ENCODE data around the gene GALNT14. TPM values are rescaled to one million over a fixed set of nuclear protein-coding genes. Genes with fewer than 3 reads are reported as not detected.

The GALNT14 gene
- total RNA-seq, 1 experiment from 2014 or later, result 6.0 TPM

DNA sequence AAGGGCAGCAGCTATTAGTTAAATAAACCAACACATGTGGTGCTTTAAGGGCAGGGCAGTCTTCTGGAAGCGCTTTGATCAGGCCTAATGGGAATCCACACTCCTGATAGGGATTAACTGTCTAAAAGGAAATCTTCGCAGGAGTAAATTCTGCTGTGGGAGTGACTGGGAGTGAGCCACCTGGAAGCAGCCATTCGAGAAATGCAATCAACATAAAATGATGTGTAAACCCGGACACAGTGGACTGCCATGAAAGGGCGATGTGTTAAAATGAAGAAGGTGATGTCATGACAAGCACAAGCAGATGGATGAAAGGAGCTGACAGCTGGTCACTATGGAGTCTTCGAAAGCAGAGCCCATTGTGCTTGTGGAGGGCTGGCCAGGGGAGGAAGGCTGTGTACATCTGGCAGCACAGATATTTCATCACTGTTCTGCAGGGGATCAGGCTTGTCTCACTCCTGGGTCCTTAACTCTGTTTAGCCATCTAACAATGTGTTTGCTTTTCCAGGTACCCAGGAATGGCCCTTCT is 24.8 kb upstream of the GALNT14 start (continued):
- TF ChIP-seq, protein P1, sequence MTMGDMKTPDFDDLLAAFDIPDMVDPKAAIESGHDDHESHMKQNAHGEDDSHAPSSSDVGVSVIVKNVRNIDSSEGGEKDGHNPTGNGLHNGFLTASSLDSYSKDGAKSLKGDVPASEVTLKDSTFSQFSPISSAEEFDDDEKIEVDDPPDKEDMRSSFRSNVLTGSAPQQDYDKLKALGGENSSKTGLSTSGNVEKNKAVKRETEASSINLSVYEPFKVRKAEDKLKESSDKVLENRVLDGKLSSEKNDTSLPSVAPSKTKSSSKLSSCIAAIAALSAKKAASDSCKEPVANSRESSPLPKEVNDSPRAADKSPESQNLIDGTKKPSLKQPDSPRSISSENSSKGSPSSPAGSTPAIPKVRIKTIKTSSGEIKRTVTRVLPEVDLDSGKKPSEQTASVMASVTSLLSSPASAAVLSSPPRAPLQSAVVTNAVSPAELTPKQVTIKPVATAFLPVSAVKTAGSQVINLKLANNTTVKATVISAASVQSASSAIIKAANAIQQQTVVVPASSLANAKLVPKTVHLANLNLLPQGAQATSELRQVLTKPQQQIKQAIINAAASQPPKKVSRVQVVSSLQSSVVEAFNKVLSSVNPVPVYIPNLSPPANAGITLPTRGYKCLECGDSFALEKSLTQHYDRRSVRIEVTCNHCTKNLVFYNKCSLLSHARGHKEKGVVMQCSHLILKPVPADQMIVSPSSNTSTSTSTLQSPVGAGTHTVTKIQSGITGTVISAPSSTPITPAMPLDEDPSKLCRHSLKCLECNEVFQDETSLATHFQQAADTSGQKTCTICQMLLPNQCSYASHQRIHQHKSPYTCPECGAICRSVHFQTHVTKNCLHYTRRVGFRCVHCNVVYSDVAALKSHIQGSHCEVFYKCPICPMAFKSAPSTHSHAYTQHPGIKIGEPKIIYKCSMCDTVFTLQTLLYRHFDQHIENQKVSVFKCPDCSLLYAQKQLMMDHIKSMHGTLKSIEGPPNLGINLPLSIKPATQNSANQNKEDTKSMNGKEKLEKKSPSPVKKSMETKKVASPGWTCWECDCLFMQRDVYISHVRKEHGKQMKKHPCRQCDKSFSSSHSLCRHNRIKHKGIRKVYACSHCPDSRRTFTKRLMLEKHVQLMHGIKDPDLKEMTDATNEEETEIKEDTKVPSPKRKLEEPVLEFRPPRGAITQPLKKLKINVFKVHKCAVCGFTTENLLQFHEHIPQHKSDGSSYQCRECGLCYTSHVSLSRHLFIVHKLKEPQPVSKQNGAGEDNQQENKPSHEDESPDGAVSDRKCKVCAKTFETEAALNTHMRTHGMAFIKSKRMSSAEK (CRISPR knock-in tag; IDR thresholded peaks at IDR 0.05; ENCODE audit: borderline replicate concordance), result no peak
- TF ChIP-seq, protein P2, sequence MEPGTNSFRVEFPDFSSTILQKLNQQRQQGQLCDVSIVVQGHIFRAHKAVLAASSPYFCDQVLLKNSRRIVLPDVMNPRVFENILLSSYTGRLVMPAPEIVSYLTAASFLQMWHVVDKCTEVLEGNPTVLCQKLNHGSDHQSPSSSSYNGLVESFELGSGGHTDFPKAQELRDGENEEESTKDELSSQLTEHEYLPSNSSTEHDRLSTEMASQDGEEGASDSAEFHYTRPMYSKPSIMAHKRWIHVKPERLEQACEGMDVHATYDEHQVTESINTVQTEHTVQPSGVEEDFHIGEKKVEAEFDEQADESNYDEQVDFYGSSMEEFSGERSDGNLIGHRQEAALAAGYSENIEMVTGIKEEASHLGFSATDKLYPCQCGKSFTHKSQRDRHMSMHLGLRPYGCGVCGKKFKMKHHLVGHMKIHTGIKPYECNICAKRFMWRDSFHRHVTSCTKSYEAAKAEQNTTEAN (CRISPR knock-in tag; IDR thresholded peaks at IDR 0.05), result no peak
- TF ChIP-seq CREB1 (CRISPR knock-in tag; IDR thresholded peaks at IDR 0.05), result no peak
- TF ChIP-seq, protein P3, sequence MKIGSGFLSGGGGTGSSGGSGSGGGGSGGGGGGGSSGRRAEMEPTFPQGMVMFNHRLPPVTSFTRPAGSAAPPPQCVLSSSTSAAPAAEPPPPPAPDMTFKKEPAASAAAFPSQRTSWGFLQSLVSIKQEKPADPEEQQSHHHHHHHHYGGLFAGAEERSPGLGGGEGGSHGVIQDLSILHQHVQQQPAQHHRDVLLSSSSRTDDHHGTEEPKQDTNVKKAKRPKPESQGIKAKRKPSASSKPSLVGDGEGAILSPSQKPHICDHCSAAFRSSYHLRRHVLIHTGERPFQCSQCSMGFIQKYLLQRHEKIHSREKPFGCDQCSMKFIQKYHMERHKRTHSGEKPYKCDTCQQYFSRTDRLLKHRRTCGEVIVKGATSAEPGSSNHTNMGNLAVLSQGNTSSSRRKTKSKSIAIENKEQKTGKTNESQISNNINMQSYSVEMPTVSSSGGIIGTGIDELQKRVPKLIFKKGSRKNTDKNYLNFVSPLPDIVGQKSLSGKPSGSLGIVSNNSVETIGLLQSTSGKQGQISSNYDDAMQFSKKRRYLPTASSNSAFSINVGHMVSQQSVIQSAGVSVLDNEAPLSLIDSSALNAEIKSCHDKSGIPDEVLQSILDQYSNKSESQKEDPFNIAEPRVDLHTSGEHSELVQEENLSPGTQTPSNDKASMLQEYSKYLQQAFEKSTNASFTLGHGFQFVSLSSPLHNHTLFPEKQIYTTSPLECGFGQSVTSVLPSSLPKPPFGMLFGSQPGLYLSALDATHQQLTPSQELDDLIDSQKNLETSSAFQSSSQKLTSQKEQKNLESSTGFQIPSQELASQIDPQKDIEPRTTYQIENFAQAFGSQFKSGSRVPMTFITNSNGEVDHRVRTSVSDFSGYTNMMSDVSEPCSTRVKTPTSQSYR (CRISPR knock-in tag; IDR thresholded peaks at IDR 0.05), result no peak
- TF ChIP-seq, protein P4, sequence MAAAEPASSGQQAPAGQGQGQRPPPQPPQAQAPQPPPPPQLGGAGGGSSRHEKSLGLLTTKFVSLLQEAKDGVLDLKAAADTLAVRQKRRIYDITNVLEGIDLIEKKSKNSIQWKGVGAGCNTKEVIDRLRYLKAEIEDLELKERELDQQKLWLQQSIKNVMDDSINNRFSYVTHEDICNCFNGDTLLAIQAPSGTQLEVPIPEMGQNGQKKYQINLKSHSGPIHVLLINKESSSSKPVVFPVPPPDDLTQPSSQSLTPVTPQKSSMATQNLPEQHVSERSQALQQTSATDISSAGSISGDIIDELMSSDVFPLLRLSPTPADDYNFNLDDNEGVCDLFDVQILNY (CRISPR knock-in tag; IDR thresholded peaks at IDR 0.05), result no peak
- TF ChIP-seq JAZF1 (CRISPR knock-in tag; IDR thresholded peaks at IDR 0.05), result no peak
- no peak for TF ChIP-seq GTF2I (CRISPR knock-in tag; conservative IDR thresholded peaks at IDR 0.05)

DNA sequence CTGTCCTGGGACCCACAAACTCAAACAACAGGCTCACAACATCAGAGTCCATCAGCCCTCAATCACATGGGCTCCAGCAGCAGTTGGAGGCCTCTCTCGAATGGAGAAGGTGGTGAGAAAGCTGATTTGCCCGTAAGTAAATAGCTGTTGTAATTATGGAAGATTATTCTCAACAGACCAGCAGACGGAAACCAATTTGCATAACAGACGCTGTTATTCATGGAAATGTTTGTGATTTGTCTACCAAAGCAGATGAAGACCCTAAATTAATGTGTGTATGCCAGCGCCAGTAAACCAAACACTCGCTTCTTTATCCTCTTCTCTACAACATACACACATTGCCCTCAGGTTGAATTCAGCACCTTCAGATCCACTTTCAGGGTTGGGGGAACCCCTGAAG is 23.4 kb upstream of the GALNT14 start:
- ATAC-seq (no peak), DNase-seq (ENCODE audit: low spot score) (no peak)
- Mint-ChIP-seq H3K27me3 (ENCODE audit: low read depth) (no peaks in the 10 kb centered on the region), H3K4me3 (no peak overlapping the region), H3K9me3 (no peaks in the 10 kb centered on the region), H3K4me1 (peaks cover 2% of the 10 kb centered on the region; the same call in 1 of the 2 replicates), H3K27ac (no peak overlapping the region), H3K36me3 (no peaks in the 10 kb centered on the region)
- POLR2A ChIA-PET, result no interaction called here
- TF ChIP-seq EMX1 (CRISPR knock-in tag; IDR thresholded peaks at IDR 0.05) (no peak), NR3C1 (CRISPR knock-in tag; conservative IDR thresholded peaks at IDR 0.05; ENCODE audit: low read depth) (no peak), GABPB1 (CRISPR knock-in tag; IDR thresholded peaks at IDR 0.05) (no peak)
- TF ChIP-seq, protein P5, sequence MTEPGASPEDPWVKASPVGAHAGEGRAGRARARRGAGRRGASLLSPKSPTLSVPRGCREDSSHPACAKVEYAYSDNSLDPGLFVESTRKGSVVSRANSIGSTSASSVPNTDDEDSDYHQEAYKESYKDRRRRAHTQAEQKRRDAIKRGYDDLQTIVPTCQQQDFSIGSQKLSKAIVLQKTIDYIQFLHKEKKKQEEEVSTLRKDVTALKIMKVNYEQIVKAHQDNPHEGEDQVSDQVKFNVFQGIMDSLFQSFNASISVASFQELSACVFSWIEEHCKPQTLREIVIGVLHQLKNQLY (CRISPR knock-in tag; IDR thresholded peaks at IDR 0.05), result no peak
- CTCF ChIA-PET, result interaction anchor here (1.2 to 1.6 kb wide), 3 partner anchors 8 to 112 kb away, joined by 3 to 5 read pairs (median 5); no protein-coding TSS in a partner anchor

DNA sequence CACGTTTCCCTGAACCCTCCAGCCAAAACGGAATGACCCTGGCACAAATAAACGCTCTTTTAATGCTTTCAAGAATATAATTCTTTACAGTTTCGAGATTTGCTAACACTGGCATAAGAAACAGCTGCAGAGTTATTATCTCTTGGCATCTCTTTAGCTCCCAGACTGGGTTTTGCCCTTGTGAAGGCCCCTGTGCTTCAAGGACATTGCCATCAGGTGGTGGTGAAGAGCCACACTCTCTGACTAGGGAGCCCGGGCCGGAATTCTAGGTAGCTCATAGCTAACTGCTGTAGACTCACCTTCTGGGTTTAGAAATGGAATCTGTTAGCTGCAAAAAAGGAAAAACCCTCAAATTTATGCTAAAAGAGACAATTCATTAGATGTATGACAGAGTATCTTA is 13.3 kb upstream of the GALNT14 start:
- H3K27ac Mint-ChIP-seq, result no peak overlapping the region
- no peak overlapping the region for H3K4me3 Mint-ChIP-seq
- no peaks in the 10 kb centered on the region; the same call in 1 of the 2 replicates for H3K27me3 Mint-ChIP-seq (ENCODE audit: low read depth)
- TF ChIP-seq, protein P1 (CRISPR knock-in tag; IDR thresholded peaks at IDR 0.05; ENCODE audit: borderline replicate concordance), result no peak
- no peak for TF ChIP-seq CREB1 (CRISPR knock-in tag; IDR thresholded peaks at IDR 0.05)
- TF ChIP-seq, protein P6, sequence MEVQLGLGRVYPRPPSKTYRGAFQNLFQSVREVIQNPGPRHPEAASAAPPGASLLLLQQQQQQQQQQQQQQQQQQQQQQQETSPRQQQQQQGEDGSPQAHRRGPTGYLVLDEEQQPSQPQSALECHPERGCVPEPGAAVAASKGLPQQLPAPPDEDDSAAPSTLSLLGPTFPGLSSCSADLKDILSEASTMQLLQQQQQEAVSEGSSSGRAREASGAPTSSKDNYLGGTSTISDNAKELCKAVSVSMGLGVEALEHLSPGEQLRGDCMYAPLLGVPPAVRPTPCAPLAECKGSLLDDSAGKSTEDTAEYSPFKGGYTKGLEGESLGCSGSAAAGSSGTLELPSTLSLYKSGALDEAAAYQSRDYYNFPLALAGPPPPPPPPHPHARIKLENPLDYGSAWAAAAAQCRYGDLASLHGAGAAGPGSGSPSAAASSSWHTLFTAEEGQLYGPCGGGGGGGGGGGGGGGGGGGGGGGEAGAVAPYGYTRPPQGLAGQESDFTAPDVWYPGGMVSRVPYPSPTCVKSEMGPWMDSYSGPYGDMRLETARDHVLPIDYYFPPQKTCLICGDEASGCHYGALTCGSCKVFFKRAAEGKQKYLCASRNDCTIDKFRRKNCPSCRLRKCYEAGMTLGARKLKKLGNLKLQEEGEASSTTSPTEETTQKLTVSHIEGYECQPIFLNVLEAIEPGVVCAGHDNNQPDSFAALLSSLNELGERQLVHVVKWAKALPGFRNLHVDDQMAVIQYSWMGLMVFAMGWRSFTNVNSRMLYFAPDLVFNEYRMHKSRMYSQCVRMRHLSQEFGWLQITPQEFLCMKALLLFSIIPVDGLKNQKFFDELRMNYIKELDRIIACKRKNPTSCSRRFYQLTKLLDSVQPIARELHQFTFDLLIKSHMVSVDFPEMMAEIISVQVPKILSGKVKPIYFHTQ (CRISPR knock-in tag; IDR thresholded peaks at IDR 0.05), result no peak
- H3K9me3 Mint-ChIP-seq, result peaks cover 6% of the 10 kb centered on the region; the same call in 1 of the 2 replicates
- H3K36me3 Mint-ChIP-seq, result no peaks in the 10 kb centered on the region
- ATAC-seq, result peak; percentile 75
- H3K4me1 Mint-ChIP-seq, result no peaks in the 10 kb centered on the region
- ChIA-PET POLR2A (interaction anchor here (0.8 to 1.3 kb wide), 2 partner anchors 20 to 83 kb away, joined by 3 read pairs; no protein-coding TSS in a partner anchor), CTCF (interaction anchor here (0.6 to 3.4 kb wide), 28 partner anchors 10 to 986 kb away, joined by 3 to 48 read pairs (median 5); partner anchors contain the start of genes EHD3 and GALNT14)
- peak; percentile 22 for DNase-seq (ENCODE audit: low spot score)
